ENCODE measurements around the gene G3BP1. TPM values are rescaled to one million over a fixed set of nuclear protein-coding genes. Genes with fewer than 3 reads are reported as not detected.
A peak's percentile ranks its signal among the peaks of the same experiment; 100 is the strongest.

G3BP1 gene
- total and polyA plus RNA-seq, 12 donors: 11.5 to 167 (median 95.0) TPM

GRCh38 chr5:151730381-151730780, 41.4 kb upstream of the G3BP1 start:
- Histone ChIP-seq H3K4me1 (replicated peaks in 1 of 2) (peaks cover 0 to 9% of the 10 kb centered on the region in 2 donors), H3K27ac (no peak overlapping the region), H3K4me3 (no peak overlapping the region), H3K36me3 (replicated peaks in 1 of 2) (no peaks in the 10 kb centered on the region), H3K27me3 (no peaks in the 10 kb centered on the region), H3K9me3 (replicated peaks in 1 of 3) (no peaks in the 10 kb centered on the region)
- no peak for DNase-seq
- intact Hi-C loops (cut with DNase I): loop anchor here in 1 of 2 donors (10.0 kb wide), 1 partner anchor 216 kb away; no protein-coding TSS in a partner anchor
- 90 to 97% (median 94%) methylated on average over 7 of the region's 7 CpGs for WGBS, 4 donors
- TF ChIP-seq CTCF (IDR thresholded peaks at IDR 0.05) (no peak), POLR2A (IDR thresholded peaks at IDR 0.05) (no peak)

- H3K9me3 ChIP-seq (replicated peaks in 1 of 3): no peaks in the 10 kb centered on the region
- WGBS, 4 donors: 90 to 93% (median 92%) methylated on average over 9 of the region's 9 CpGs
Measured at GRCh38 chr5:151733358-151734063, 38.2 kb upstream of the G3BP1 start.

DNA sequence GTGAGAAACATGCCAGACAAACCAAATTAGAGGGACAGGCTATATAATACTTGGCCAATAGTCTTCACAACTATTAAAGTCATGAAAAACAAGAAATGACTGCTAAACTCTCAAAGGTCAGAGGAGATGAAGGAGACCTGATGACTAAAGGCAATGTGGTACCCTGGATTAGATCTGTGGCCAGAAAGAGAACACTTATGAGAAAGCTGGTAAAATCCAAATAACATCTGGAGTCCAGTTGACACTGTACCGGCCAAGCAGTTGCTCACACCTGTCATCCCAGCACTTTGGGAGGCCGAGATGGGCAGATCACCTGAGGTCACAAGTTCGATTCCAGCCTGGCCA, 37.7 kb upstream of the G3BP1 start:
- Histone ChIP-seq H3K27me3 (no peaks in the 10 kb centered on the region), H3K9me3 (replicated peaks in 1 of 3) (no peaks in the 10 kb centered on the region), H3K4me3 (no peak overlapping the region), H3K4me1 (replicated peaks in 1 of 2) (peaks cover 12 to 25% of the 10 kb centered on the region in 2 donors), H3K27ac (no peak overlapping the region), H3K36me3 (replicated peaks in 1 of 2) (no peaks in the 10 kb centered on the region)
- TF ChIP-seq CTCF (IDR thresholded peaks at IDR 0.05) (no peak), POLR2A (IDR thresholded peaks at IDR 0.05) (no peak)
- 91 to 100% (median 99%) methylated on average over 3 of the region's 3 CpGs for WGBS, 4 donors
- no peak for DNase-seq
- intact Hi-C loops (cut with DNase I): loop anchor here in 1 of 2 donors (10.0 kb wide), 1 partner anchor 219 kb away; no protein-coding TSS in a partner anchor

More at GRCh38 chr5:151733358-151734063, 38.2 kb upstream of the G3BP1 start:
- Histone ChIP-seq H3K4me3 (no peak overlapping the region), H3K4me1 (replicated peaks in 1 of 2) (peaks cover 8 to 20% of the 10 kb centered on the region in 2 donors), H3K27me3 (no peaks in the 10 kb centered on the region), H3K36me3 (replicated peaks in 1 of 2) (no peaks in the 10 kb centered on the region), H3K27ac (no peak overlapping the region)
- no peak for TF ChIP-seq CTCF (IDR thresholded peaks at IDR 0.05)
- TF ChIP-seq POLR2A (IDR thresholded peaks at IDR 0.05): no peak
- intact Hi-C loops (cut with DNase I): loop anchor here in 1 of 2 donors (10.0 kb wide), 1 partner anchor 219 kb away; no protein-coding TSS in a partner anchor
- DNase-seq: peak in 2 of 7 donors; percentile 36 to 40

GRCh38 chr5:151735646-151736045, 36.1 kb upstream of the G3BP1 start:
- 88 to 100% (median 97%) methylated on average over 1 of the region's 1 CpG for WGBS, 4 donors
- intact Hi-C loops (cut with DNase I): loop anchor here in 1 of 2 donors (10.0 kb wide), 1 partner anchor 221 kb away; no protein-coding TSS in a partner anchor
- Histone ChIP-seq H3K9me3 (replicated peaks in 1 of 3) (no peaks in the 10 kb centered on the region), H3K27me3 (no peaks in the 10 kb centered on the region), H3K27ac (no peak overlapping the region), H3K4me1 (replicated peaks in 1 of 2) (peaks cover 25 to 40% of the 10 kb centered on the region in 2 donors), H3K4me3 (no peak overlapping the region), H3K36me3 (replicated peaks in 1 of 2) (no peaks in the 10 kb centered on the region)
- DNase-seq: peak in 2 of 7 donors; percentile 12 to 27
- no peak for TF ChIP-seq CTCF (IDR thresholded peaks at IDR 0.05)
- no peak for TF ChIP-seq POLR2A (IDR thresholded peaks at IDR 0.05)
